ENCODE results near the gene NHP2.

DNA sequence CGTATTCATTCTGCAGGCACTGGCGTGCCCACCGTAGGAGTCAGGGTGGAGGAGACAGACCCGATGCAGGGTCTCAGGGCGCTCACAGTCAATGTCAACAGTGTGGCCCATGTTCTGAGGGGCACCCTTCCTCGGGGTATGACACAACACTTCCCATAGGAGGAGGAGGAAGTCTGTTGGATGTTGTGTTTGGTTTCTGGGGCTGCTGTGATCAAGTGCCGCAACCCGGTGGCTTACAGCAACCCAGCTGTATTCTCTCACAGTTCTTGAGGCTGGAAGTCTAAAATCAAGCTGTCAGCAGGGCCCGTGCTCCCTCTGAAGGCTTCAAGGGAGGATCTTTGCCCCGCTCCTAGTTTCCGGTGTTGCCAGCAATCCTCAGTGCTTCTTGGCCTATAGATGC, 45.0 kb upstream of the NHP2 start:
- TF ChIP-seq, protein P1, sequence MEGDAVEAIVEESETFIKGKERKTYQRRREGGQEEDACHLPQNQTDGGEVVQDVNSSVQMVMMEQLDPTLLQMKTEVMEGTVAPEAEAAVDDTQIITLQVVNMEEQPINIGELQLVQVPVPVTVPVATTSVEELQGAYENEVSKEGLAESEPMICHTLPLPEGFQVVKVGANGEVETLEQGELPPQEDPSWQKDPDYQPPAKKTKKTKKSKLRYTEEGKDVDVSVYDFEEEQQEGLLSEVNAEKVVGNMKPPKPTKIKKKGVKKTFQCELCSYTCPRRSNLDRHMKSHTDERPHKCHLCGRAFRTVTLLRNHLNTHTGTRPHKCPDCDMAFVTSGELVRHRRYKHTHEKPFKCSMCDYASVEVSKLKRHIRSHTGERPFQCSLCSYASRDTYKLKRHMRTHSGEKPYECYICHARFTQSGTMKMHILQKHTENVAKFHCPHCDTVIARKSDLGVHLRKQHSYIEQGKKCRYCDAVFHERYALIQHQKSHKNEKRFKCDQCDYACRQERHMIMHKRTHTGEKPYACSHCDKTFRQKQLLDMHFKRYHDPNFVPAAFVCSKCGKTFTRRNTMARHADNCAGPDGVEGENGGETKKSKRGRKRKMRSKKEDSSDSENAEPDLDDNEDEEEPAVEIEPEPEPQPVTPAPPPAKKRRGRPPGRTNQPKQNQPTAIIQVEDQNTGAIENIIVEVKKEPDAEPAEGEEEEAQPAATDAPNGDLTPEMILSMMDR (IDR thresholded peaks at IDR 0.05) = no peak
- no peak for TF ChIP-seq POLR2A (IDR thresholded peaks at IDR 0.05)

All from tibial nerve (tissue), 3 donors.